NCI-H748 (cell line): ENCODE results near the gene FAM217B.
A peak's percentile ranks its signal among the peaks of the same experiment; 100 is the strongest.
"Not testable (repeated sequence)": the region's sequence is repeated elsewhere in the genome, so short reads cannot be mapped to it uniquely, and the experiment has no call there.

Experiments
- DNase-seq: peaks from one replicate; lab custom pipeline; 2025; ENCODE audit not compliant: unreplicated experiment; lab: John Stamatoyannopoulos, UW

Gene FAM217B

DNA sequence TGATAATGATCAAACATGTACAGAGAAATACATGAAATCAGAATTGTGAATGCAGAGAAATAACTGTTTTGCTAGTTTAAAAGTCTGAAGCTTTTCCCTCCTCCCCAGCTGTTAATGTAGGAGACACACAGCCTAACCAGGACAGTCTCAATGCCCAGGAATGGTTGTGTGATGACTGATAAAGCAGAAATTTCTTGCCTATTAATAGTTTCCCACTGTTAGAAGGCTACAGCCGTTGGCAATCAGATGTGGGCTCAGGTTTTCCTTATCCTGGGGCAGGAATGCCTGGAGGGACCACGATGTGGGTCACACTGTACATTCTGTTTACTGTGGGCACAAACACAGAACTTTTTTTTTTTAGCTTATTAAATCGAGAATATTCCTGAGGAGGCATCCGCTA lies 2.0 kb upstream of the FAM217B start:
- DNase-seq: no peak

DNA sequence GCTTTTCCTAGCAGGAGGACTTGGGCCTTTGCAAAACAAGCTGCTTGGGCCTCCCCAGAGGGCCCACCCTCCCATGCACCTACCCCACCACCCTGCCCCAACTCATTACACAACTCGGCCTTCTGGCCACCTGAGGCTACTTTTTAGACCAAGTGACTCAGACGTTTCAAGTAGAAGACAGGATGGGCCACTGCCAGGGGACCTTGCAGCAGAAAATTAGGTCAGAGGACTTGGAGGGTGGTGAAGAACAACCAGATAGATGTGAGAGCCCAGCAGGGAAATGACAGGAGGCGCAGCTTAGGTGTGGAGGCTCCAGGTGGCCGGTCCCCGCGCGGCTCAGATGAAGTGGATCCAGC lies 1.5 kb upstream of the FAM217B start:
- no peak for DNase-seq

GRCh38 chr20:59939052-59939878 lies 924 bp upstream of the FAM217B start:
- no peak for DNase-seq

DNA sequence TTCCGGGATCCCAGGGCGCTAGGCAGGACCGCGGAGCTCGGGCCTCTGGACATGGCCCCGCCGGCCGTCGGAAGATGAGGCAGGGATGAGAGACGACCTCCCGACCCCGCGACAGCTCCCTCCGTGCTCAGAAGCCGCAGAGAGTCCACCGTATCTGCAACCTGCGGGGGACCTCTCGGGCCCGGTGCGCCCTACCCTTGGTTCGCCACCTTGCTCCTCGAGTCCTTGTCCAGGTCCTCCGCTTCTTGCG lies 385 bp upstream of the FAM217B start:
- DNase-seq: no peak

DNA sequence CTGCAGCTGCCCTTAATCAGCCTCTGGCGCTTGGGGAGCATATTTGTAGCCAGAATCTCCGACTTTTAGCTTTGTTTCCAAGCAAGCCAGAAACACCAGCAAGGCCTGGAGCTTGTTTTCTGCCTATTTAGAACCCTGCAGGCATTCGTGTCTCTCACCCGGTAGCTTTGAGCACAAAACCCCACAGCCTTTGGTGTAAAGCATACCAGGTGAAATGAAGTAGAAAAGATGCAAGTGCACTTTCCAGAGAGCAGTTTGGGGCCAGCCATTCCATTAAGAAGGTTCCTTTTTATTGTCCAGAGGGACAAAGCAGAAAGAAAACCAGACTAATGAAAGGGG lies 736 bp downstream of the FAM217B start:
- no peak for DNase-seq

- DNase-seq: no peak
Observed at GRCh38 chr20:59942245-59942644, 2.1 kb downstream of the FAM217B start.

DNA sequence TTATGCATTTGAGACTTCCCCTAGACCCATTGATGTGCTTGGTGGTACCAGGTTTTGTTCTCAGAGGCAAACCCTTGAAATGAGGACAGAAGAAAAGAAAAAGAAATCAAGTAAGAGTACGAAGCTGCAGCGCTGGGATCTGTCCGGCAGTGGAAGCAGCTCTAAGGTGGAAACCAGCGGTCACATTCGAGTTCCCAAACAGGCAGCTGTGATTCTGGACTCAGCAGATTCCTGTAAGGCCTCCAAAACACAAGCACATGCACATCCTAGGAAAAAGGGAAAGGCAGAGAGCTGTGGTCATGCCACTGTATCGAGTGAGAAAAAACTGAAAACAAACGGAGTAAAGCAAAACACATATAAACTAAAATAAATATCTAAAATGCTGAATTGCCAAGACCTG lies 4.5 kb downstream of the FAM217B start:
- no peak for DNase-seq

DNA sequence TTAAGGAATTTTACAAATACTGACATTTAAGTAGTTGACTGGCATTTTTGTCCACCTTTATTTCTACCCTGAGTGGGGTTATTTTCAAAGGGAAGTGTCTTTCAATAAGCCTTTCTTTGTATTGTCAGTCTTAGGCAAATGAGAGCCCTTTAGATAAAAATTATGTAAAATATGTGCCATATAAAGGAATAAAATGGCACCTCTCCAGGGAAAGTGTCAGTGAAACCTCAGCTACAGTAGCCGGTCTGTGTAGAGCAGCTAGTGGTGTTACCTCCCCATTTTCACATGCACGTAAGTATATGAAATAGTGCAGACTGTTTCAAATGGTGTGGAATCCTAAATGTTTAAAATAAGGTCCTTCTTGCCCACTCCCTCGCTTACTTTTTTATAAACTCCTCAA lies 5.0 kb downstream of the FAM217B start:
- no peak for DNase-seq

DNA sequence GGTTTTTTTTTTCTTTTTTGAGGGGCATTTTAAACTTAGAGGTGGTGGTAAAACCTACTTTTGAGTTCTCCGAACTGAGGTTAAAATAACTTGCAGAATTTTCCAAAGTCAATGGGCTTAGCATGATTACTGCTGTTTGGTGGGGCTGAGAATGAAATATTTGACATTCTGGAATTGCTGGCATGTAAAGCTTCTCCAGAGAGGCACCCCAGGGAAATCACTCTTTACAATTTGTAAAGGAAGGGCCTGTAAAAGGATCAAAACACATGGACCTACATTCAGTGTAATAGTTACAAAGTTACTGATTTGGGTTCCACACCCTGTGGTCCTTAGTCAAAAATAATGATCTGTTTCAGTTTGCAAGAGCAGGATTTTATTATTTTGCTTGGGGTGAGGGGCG lies 5.5 kb downstream of the FAM217B start:
- no peak for DNase-seq

DNA sequence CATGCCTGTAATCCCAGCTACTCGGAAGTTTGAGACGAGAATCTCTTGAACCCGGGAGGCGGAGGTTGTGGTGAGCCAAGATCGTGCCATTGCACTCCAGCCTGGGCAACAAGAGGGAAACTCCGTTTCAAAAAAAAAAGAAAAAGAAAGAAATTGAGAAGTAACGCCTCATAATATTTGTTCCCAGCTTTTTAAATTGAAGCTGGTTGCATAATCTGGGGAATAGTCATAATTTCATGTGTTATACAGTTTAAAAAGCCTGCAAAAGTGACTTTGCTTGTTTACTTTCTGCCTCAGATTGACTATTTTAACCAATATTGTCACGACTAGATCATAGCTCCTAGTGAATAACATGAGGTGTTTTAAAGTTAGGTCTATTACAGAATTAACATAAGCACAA lies 7.2 kb downstream of the FAM217B start:
- DNase-seq: no peak

DNA sequence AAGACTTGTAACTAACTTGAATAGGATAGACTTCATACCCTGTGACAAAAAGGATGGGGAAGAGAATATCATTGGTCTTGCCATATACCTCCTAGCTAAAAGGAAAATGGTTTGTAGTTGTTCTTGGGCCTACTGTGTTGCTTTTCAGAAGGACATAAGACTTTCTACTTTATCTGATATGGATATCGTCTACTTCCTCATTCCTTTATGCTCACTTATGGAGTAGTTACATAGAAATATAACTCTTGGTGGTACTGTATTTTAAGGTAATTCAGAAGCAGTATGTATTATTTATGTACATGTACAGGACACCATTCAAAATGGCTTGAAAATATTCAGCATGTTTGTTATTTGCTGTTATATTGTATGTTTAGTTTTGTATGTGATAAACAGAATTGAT lies 8.0 kb downstream of the FAM217B start:
- no peak for DNase-seq

DNA sequence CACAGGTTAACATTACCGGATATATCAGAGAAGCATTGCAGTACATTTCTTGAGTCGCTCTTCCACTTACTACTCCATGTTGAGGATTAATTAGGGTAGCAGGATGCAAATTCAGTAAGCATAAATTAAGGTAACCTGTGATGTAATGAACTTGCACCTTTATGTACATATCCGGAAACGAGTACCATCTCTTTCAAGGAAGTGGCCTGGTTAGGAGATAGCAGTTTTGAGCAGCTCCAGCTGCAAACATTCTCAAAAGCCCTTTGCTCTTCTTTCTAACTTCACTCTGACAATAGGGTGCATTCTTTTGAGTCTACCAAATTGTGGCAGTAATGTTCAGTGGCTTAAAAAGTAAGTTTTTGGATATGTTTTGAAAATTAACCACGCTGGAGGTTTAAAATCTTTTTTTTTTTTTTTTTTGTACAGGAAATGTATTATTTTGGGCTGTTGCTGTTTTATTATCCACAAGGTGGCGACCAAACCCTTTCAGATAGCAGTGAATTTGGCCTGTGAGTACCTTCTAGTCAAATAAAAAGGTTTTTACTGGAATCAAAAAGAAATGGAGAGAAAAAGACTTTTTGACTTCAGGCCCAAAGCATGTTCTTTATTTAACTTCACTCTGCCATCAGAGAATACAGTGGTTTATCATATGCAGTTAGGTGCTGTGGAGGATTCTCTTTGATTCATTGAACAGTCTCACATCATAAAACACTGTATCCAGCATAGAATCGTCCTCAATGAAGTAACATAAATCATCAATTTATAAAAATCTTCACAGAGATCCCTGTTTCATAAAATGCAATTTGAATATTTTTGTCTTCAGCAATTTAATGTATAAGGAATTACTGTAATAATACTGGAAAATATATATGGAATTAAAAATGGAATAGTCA lies 8.9 kb downstream of the FAM217B start:
- peak; percentile 56 for DNase-seq

GRCh38 chr20:59949911-59950310 lies 9.7 kb downstream of the FAM217B start:
- no peak for DNase-seq

GRCh38 chr20:59954718-59955117 lies 14.5 kb downstream of the FAM217B start:
- DNase-seq: no peak

- DNase-seq: peak; percentile 22
Observed at GRCh38 chr20:59955131-59955796, 15.1 kb downstream of the FAM217B start.

DNA sequence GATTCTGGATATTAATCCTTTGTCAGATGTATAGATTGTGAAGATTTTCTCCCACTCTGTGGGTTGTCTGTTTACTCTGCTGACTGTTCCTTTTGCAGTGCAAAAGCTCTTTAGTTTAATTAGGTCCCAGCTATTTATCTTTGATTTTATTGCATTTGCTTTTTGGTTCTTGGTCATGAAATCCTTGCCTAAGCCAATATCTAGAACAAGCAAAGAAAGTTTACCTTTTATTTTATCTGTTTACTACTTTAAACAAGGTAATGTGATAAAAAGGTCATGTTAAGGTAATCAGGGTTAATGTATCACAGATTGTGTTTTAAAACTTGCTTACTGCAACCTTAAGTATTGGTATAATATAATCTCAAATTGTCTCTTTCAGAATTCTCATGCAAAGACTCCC lies 17.4 kb downstream of the FAM217B start:
- not testable (repeated sequence) for DNase-seq

- no peak for DNase-seq
Observed at GRCh38 chr20:59958123-59958522, 17.9 kb downstream of the FAM217B start, which contains the start of gene CDH26. Gene CDH26 (plus strand): TSS chr20:59958423. CDS start chr20:59958727, 304 bp downstream.

GRCh38 chr20:59958626-59959025 lies 18.4 kb downstream of the FAM217B start:
- DNase-seq: peak; percentile 5

GRCh38 chr20:59961423-59961822 lies 21.2 kb downstream of the FAM217B start:
- DNase-seq: no peak

DNA sequence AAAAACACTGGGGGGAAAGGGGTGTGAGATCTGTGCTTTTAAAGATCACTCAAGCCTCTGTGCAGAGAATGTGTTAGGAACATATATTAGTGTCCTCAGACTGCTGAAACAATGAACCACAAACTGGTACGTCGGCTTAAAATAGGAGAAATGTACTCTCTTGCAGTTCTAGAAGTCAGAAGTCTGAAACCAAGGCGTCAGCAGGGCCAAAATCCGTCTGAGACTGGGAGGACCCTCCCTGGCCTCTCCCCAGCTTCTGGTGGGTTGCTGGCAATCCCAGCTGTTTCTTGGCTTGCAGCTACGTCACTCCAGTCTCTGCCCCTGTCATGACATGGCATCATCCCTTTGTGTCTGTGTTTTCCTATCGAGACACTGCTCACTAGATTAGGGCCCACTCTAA lies 22.0 kb downstream of the FAM217B start:
- DNase-seq: no peak

GRCh38 chr20:59966428-59966827 lies 26.2 kb downstream of the FAM217B start:
- DNase-seq: no peak

DNA sequence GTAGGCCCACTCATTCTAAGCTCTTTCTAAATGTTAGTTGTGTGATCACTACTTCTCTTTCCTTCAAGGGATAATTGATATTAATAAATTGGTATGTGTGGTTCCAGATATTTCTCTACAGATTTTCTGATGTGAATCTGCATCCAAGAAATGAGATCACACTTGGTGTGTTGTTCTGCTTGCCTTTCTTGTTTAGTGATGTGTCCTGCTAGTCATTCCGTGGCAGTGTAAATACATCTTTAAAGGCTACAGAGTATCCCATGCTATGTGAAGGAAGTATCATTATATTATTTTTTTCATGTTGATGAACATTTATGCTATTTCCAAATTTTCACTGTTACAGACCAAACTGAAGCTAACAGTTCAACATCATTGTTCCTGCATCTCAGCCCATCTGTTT lies 31.2 kb downstream of the FAM217B start:
- DNase-seq: no peak
